Measurements from ENCODE around the gene LACTB. TPM values are rescaled to one million over a fixed set of nuclear protein-coding genes. Genes with fewer than 3 reads are reported as not detected.

LACTB gene
- total RNA-seq (2014; rRNA removed; shearing (Covaris generic)): 25.0 and 34.3 TPM in 2 replicates

GRCh38 chr15:63121382-63122001 is at the start of gene LACTB:
TSS of gene LACTB (plus strand) at chr15:63121861. CDS start at chr15:63121872, 11 bp downstream.
- peak; percentile 88 for DNase-seq (ENCODE audit: low spot score)

DNA sequence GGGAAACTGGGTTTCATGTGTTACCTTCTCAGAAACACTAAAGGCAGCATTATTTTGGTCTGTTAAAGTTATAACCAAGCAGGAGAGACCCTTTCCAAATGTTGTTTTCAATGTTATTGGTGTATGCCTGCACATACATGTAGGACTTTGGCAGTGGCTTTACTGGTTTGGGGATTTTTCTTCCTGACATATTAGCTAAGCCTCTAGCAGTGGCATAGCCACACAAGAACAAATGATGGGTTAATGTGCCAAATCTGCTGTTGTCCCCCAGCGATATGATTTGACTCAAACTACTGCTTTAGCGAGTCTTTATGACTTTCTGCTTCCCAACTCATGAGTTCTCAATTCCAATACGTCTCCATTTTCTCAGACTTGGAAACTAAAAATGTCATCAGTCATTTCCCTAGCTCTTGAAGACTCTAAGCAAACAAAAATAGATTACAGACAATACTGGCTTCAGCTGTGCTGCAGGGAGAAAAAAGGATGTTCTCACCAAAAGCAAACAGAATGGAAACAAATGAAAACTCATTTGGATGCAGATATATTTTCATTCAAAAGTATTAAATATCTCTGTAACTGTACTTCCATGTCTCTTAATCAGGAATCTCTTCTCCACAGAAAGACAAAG is 49.5 kb upstream of the LACTB start:
- no peak for DNase-seq (ENCODE audit: low spot score)

GRCh38 chr15:63072809-63073277 is 48.8 kb upstream of the LACTB start:
- no peak for DNase-seq (ENCODE audit: low spot score)

- DNase-seq (ENCODE audit: low spot score): no peak
Observed at GRCh38 chr15:63073497-63074172, 48.0 kb upstream of the LACTB start.

- no peak for DNase-seq (ENCODE audit: low spot score)
Observed at GRCh38 chr15:63075015-63075983, 46.4 kb upstream of the LACTB start.

DNA sequence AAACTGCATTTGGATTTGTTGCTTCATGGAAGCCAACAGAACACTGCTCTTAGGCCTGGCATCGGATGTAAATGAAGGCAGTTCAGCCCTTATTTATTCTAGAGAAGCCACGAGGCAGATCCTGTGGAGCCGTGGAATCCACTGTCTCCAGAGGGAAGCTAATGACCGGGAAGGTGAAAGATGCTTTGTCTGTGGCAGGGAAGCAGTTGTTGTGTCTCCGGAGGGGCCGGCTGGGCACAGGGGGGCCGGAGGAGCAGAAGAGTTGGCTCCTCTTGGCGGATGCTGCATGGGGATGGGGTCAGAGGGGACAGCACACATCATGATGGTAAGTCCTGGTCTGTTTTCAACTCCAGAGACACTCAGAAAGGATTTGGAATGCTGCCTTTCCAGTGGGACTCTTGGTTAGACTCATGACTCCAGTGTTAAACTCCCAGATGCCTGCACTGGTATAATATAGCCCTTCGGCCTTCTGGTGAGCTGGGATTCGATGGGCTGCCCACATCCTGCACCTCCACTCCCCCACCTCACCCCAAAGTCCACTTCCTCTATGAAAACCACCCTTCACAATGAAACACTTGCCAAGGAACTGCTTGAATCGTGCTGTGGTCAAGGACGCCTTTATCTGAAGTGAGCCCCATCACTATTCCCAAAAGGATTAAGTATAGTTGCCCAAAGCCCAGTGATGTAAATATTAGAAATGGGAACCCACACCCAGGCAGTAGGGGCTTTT is 45.5 kb upstream of the LACTB start:
- DNase-seq (ENCODE audit: low spot score): no peak

- no peak for DNase-seq (ENCODE audit: low spot score)
Observed at GRCh38 chr15:63076714-63077046, 45.0 kb upstream of the LACTB start.

DNA sequence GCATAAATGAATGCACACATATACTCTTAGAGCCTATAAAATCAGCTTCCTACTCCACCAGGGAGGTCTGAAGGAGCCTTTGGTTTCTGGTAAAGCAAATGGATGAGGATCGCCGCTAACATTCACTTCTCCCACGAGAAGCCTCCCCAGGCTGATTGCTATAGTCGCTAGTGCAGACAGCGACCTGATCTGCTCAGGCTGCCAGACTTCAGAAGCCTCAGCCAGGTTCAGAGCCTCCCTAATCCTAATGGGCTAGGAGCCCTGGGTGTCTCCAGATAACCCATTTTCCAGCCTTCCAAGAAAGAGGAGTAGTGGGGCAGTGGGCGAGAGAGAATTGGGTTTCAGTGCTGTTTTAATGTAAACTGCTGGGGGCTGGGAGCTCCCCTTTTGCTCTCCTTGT is 43.7 kb upstream of the LACTB start:
- no peak for DNase-seq (ENCODE audit: low spot score)

- DNase-seq (ENCODE audit: low spot score): no peak
Observed at GRCh38 chr15:63079947-63080626, 41.6 kb upstream of the LACTB start.

DNA sequence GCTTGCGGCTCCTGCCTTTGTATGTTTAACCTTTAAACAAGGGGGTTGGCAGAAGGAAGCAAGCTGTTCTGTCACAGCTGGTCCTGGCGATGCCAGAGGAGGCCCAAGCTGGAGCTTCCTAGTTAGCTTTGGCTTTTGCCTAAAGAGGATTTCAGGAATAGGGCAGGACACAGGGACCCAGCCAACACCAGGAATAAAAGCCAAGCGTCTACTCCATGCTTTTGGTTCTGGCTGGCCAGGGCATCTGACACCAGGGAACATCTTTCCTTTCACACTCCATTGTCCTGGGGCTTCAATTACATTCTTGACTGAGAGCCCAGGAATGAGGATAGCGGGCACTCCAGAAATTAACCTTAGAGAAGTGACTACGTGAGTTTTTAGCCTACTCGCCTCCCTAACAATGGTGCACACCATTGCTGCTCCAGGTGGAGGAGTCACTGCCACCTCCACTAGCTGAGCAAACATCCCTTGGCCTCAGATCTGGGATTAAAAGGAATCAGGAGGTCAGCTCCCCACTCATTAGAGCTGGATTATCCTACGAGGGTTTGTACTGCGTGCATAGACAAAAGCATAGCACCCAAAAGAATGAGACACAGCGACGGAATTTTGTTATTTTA is 40.9 kb upstream of the LACTB start:
- DNase-seq (ENCODE audit: low spot score): no peak

DNA sequence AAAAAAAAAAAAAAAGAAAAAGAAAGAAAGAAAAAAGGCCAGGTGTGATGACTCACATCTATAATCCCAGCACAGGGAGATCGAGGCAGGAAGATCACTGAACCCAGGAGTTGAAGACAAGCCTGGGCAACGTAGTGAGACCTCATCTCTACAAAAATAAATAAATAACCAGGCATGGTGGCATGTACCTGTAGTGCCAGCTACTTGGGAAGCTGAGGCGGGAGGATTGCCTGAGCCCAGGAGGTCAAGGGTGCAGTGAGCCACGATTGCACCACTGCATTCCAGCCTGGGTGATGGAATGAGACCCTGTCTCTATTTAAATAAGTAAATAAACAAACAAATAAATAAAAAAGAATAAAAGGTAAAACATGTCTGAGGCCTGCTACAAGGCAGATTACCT is 39.3 kb upstream of the LACTB start:
- no peak for DNase-seq (ENCODE audit: low spot score)

DNA sequence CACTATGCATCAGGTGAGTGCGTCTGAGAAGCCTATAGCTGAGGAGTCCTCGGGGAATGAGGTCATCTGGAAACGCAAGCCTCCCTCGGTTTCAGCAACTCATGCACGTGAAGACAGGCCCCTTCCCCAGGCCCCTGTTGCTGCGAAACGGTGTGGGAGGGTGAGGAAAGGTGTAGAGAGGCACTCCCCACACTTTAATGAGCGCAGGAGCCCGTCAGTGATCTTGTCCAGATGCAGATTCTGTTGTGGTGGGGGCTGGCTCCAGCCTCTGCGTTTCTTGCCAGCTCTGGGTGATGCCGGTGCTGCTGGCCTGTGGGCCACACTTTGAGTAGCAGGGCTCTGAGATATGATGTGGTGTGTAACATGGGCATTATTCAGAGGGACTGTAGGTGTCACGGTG is 38.6 kb upstream of the LACTB start:
- no peak for DNase-seq (ENCODE audit: low spot score)

DNA sequence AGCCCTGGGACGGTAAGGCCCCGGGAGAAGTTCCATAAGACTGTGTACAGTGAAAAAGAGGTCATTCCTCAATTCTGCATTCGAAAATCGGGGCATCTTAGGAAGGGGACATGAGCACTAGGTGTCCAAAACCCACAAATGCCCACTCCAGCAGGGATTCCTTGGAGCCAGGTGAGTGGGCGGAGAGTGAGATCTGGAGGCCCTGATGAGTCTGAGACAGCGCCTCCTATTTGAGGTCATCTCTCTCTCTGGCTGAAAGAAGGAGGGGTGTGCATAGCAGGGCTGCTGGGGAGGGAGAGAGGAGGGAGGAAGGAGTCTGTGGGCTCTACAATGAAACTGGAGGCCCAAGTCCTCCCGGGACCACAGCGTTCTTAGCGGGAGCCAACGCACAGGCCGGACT is 38.1 kb upstream of the LACTB start:
- no peak for DNase-seq (ENCODE audit: low spot score)

GRCh38 chr15:63084806-63085205 is 36.9 kb upstream of the LACTB start:
- DNase-seq (ENCODE audit: low spot score): no peak

- DNase-seq (ENCODE audit: low spot score): no peak
Observed at GRCh38 chr15:63085289-63085688, 36.4 kb upstream of the LACTB start.

DNA sequence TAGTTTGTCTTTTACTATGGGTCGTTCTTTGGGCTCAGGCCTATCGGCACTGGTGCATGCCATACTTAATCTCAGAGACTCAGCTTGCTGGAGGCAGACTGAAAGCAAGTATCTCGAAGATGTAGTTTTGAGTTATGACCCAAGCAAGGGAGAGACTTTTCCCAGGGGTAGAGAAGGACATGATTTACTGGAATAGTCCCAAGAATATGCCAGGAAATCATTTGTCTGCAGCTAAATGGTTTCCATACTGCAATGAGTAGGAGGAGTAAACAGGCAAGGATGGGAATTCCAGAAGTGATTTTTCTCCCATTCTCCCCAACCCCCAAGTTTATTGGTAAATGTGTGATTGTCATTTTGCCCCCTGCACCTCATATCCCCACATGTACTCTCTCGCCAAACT is 35.4 kb upstream of the LACTB start:
- no peak for DNase-seq (ENCODE audit: low spot score)

DNA sequence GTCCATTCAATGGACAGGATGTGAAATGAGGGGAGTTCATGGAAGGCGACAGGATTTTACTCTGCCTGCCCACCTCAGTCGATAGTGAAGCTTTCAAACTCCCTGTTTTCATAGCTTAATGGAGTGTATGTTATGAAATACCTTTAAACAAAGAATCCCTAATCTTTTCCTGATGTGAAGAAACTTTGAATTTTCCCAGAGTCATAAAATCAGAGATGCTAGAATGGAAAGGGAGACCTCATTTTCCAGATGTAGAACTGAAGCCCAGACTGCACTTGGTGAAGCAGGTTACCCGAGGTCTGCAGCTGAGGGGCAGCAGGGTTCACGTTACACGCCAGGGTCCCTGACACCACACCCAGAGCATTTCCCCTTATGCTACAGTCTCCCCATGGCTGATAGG is 34.7 kb upstream of the LACTB start:
- DNase-seq (ENCODE audit: low spot score): no peak

- no peak for DNase-seq (ENCODE audit: low spot score)
Observed at GRCh38 chr15:63088533-63089245, 33.0 kb upstream of the LACTB start.

DNA sequence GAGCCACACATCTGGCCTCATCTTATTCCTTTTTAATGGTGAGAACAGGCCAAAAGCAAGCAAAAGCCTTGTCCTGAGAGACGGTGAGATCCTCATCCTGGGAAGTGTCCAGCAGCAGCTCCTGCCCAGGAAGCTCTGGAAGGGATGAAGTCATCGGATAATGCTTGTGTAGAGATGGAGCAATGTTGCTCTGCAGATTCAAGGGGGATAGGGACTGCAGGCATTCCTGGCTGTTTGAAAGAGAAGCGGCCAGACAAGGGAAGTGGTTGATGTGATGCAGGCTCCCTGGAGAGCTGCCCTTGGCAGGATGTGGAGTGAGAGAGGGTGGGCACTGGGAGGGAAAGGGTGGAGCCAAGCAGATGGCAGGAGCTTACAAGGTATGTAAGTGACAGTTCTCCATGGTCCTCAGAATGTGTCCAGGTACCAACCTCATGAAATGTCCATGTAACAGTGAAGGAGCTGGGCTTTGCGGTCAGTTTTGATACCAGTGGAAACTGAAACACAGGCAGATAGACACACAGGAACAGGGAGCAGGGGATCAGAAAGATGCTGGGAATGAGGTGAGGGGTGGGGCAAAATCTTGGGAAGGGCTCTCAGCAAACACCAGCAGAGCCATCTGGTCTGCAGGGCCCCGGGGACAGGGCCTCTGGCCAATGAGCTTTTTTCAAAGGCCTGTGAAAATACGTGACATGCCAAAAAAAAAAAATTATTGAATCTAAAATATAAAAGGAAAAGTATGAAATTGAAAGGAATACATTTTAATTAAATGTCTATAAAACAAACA is 32.2 kb upstream of the LACTB start:
- DNase-seq (ENCODE audit: low spot score): peak; percentile 94
